Measurements from ENCODE around the gene MTHFD1. TPM values are rescaled to one million over a fixed set of nuclear protein-coding genes. Genes with fewer than 3 reads are reported as not detected.
A peak's percentile ranks its signal among the peaks of the same experiment; 100 is the strongest.

Gene MTHFD1
- total RNA-seq, 1 donor, result 28.2 TPM

- Histone ChIP-seq H3K79me2 (ENCODE audit: insufficient read depth, low read length) (no peaks in the 10 kb centered on the region), H3K27ac (ENCODE audit: low read depth, low read length) (no peak overlapping the region), H3K9me3 (ENCODE audit: low read depth, low read length) (no peaks in the 10 kb centered on the region), H2AFZ (ENCODE audit: low read length) (no peak overlapping the region), H3K4me1 (ENCODE audit: insufficient read depth, low read length) (peaks cover 27% of the 10 kb centered on the region), H3K27me3 (ENCODE audit: insufficient read depth, low read length) (no peaks in the 10 kb centered on the region), H4K20me1 (ENCODE audit: insufficient read depth, low read length) (no peaks in the 10 kb centered on the region), H3K4me3 (ENCODE audit: insufficient read depth, low read length) (no peak overlapping the region), H3K4me2 (ENCODE audit: insufficient read depth, low read length) (peak overlapping the region; percentile 23), H3K36me3 (ENCODE audit: insufficient read depth, low read length) (peaks cover 39% of the 10 kb centered on the region)
- no peak for TF ChIP-seq CTCF (IDR thresholded peaks at IDR 0.05; ENCODE audit: extremely low read depth, low read depth, low read length)
- DNase-seq (ENCODE audit: insufficient read length, low spot score, missing footprints), result no peak
These were observed 28.3 kb downstream of the MTHFD1 start for GRCh38 chr14:64416348-64416932.

GRCh38 chr14:64417055-64417770 is 29.1 kb downstream of the MTHFD1 start:
- Histone ChIP-seq H3K27me3 (ENCODE audit: insufficient read depth, low read length) (no peaks in the 10 kb centered on the region), H3K36me3 (ENCODE audit: insufficient read depth, low read length) (peaks cover 39% of the 10 kb centered on the region), H3K27ac (ENCODE audit: low read depth, low read length) (no peak overlapping the region), H3K9me3 (ENCODE audit: low read depth, low read length) (no peaks in the 10 kb centered on the region), H3K4me1 (ENCODE audit: insufficient read depth, low read length) (peaks cover 27% of the 10 kb centered on the region), H3K4me3 (ENCODE audit: insufficient read depth, low read length) (no peak overlapping the region), H3K79me2 (ENCODE audit: insufficient read depth, low read length) (no peaks in the 10 kb centered on the region), H4K20me1 (ENCODE audit: insufficient read depth, low read length) (no peaks in the 10 kb centered on the region), H2AFZ (ENCODE audit: low read length) (peak overlapping the region; percentile 2), H3K4me2 (ENCODE audit: insufficient read depth, low read length) (peak overlapping the region; percentile 23)
- DNase-seq (ENCODE audit: insufficient read length, low spot score, missing footprints), result peak; percentile 88
- TF ChIP-seq CTCF (IDR thresholded peaks at IDR 0.05; ENCODE audit: extremely low read depth, low read depth, low read length), result no peak

- peak overlapping the region; percentile 23 for H3K4me2 ChIP-seq (ENCODE audit: insufficient read depth, low read length)
- no peak overlapping the region for H3K4me3 ChIP-seq (ENCODE audit: insufficient read depth, low read length)
- H3K9me3 ChIP-seq (ENCODE audit: low read depth, low read length), result no peaks in the 10 kb centered on the region
- no peaks in the 10 kb centered on the region for H3K79me2 ChIP-seq (ENCODE audit: insufficient read depth, low read length)
- H3K27me3 ChIP-seq (ENCODE audit: insufficient read depth, low read length), result no peaks in the 10 kb centered on the region
- peaks cover 27% of the 10 kb centered on the region for H3K4me1 ChIP-seq (ENCODE audit: insufficient read depth, low read length)
- H3K27ac ChIP-seq (ENCODE audit: low read depth, low read length), result no peak overlapping the region
- no peak for DNase-seq (ENCODE audit: insufficient read length, low spot score, missing footprints)
- no peak for TF ChIP-seq CTCF (IDR thresholded peaks at IDR 0.05; ENCODE audit: extremely low read depth, low read depth, low read length)
- no peak overlapping the region for H2AFZ ChIP-seq (ENCODE audit: low read length)
- H3K36me3 ChIP-seq (ENCODE audit: insufficient read depth, low read length), result peaks cover 42% of the 10 kb centered on the region
- no peaks in the 10 kb centered on the region for H4K20me1 ChIP-seq (ENCODE audit: insufficient read depth, low read length)
These were observed 29.6 kb downstream of the MTHFD1 start for GRCh38 chr14:64417771-64418125.

GRCh38 chr14:64419003-64419402 is 30.9 kb downstream of the MTHFD1 start:
- H3K79me2 ChIP-seq (ENCODE audit: insufficient read depth, low read length), result no peaks in the 10 kb centered on the region
- no peak overlapping the region for H2AFZ ChIP-seq (ENCODE audit: low read length)
- H3K9me3 ChIP-seq (ENCODE audit: low read depth, low read length), result no peaks in the 10 kb centered on the region
- H3K4me3 ChIP-seq (ENCODE audit: insufficient read depth, low read length), result no peak overlapping the region
- H4K20me1 ChIP-seq (ENCODE audit: insufficient read depth, low read length), result no peaks in the 10 kb centered on the region
- H3K36me3 ChIP-seq (ENCODE audit: insufficient read depth, low read length), result peaks cover 44% of the 10 kb centered on the region
- no peaks in the 10 kb centered on the region for H3K27me3 ChIP-seq (ENCODE audit: insufficient read depth, low read length)
- H3K4me1 ChIP-seq (ENCODE audit: insufficient read depth, low read length), result peaks cover 28% of the 10 kb centered on the region
- no peak overlapping the region for H3K4me2 ChIP-seq (ENCODE audit: insufficient read depth, low read length)
- no peak for DNase-seq (ENCODE audit: insufficient read length, low spot score, missing footprints)
- no peak for TF ChIP-seq CTCF (IDR thresholded peaks at IDR 0.05; ENCODE audit: extremely low read depth, low read depth, low read length)
- H3K27ac ChIP-seq (ENCODE audit: low read depth, low read length), result no peak overlapping the region
